ENCODE measurements around the gene PINLYP.
A peak's percentile ranks its signal among the peaks of the same experiment; 100 is the strongest.
"Not testable (repeated sequence)": the region's sequence is repeated elsewhere in the genome, so short reads cannot be mapped to it uniquely, and the experiment has no call there.

The PINLYP gene

DNA sequence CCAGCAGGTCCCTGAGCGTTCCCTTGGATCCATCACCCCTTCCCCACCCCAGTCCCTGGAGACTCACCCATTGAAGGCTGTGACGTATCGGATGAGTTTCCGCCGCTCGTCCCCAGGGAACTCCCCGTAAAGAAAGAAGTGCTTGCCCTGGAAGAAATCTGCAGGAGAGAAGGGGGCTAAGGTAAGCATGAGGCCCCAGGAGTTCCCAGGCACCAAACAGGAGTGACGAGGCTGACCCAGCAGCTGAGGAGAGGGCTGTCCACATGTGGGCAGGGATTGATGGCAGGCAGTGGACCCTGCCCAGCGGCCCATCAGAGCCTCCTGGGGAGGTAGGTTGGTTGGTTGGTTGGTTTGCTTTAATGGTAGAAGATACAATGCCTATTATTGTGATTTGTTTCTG lies 31.5 kb upstream of the PINLYP start:
- Mint-ChIP-seq H3K4me3 (no peak overlapping the region), H3K36me3 (peaks cover 19% of the 10 kb centered on the region), H3K27me3 (no peaks in the 10 kb centered on the region), H3K27ac (no peak overlapping the region), H3K4me1 (no peaks in the 10 kb centered on the region), H3K9me3 (peaks cover 3% of the 10 kb centered on the region)

DNA sequence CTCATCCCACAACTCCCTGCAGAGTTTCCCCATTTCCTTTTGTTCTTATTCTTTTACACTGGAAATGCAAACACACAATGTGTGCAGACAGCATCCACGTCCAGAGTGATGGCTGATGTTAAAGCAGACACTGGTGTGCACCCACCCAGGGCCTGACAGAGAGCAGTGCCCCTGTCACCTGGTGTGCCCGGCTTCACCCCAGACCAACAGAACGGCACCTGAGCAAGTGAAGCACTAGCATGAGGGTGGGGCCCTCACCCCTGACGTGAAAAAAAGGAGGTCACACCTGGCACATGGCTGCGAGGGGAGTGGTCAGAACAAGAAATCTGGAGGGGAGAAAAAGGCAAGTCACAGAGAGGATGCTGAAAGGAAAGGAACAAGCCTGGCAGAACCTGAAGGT lies 30.3 kb upstream of the PINLYP start:
- Mint-ChIP-seq H3K27me3 (no peaks in the 10 kb centered on the region), H3K36me3 (peaks cover 11% of the 10 kb centered on the region), H3K27ac (no peak overlapping the region), H3K4me1 (no peaks in the 10 kb centered on the region), H3K9me3 (no peaks in the 10 kb centered on the region), H3K4me3 (no peak overlapping the region)

DNA sequence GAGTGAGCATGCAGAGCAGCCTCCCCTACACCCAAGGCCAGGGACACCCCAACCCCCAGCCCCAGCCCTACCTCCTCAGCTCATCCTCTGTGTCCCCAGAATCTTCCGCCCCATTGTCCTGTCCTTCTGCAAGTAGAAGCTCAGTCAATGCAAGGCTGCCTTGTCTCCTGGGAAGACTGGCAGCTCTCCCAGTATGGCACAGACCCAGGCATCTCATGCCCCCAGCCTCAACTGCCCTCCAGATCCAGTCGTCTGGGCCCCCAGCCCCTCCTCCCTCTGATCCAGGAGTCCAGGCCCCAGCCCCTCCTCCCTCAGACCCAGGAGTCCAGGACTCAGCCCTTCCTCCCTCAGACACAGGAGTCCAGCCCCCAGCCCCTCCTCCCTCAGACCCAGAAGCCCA lies 29.6 kb upstream of the PINLYP start:
- Mint-ChIP-seq H3K36me3 (peaks cover 13% of the 10 kb centered on the region), H3K27me3 (no peaks in the 10 kb centered on the region), H3K4me3 (no peak overlapping the region), H3K27ac (no peak overlapping the region), H3K9me3 (no peaks in the 10 kb centered on the region), H3K4me1 (no peaks in the 10 kb centered on the region)

DNA sequence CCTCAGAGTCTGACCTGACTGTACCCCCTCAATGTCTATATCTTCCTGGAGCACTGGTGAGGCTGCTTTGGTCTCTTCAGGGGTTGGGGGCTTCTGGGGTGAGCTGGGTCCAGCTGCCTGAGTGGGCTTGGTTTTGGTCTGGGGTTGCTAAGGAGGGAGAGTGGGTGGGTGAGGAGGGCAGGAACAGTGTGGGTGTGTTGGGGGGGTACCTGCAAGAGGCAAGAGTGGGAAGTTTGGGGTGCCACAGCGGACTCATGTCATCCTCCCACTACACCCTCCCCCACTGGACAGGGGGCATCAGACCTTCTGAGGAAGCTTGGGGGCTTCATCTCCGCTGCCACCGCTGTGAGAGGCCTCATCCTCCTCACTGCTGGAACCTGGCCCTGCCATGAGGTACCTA lies 29.0 kb upstream of the PINLYP start:
- no peak overlapping the region for H3K27ac Mint-ChIP-seq
- H3K9me3 Mint-ChIP-seq = no peaks in the 10 kb centered on the region
- no peaks in the 10 kb centered on the region for H3K4me1 Mint-ChIP-seq
- no peaks in the 10 kb centered on the region for H3K27me3 Mint-ChIP-seq
- H3K4me3 Mint-ChIP-seq = no peak overlapping the region
- peaks cover 11% of the 10 kb centered on the region for H3K36me3 Mint-ChIP-seq

DNA sequence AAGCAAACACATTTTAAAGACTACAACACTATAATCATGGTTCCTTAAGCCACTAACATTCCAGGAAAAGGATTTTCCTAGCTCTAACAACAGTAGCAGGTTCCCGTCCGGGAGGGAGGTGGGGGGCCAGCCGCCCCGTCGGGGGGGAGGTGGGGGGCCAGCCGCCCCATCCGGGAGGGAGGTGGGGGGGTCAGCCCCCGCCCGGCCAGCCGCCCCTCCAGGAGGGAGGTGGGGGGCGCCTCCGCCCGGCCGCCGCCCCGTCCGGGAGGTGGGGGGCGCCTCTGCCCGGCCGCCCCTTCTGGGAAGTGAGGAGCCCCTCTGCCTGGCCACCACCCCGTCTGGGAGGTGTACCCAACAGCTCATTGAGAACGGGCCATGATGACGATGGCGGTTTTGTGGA lies 27.7 kb upstream of the PINLYP start:
- not testable (repeated sequence) for H3K36me3 Mint-ChIP-seq, H3K9me3 Mint-ChIP-seq, H3K4me3 Mint-ChIP-seq, H3K4me1 Mint-ChIP-seq, H3K27ac Mint-ChIP-seq, H3K27me3 Mint-ChIP-seq

DNA sequence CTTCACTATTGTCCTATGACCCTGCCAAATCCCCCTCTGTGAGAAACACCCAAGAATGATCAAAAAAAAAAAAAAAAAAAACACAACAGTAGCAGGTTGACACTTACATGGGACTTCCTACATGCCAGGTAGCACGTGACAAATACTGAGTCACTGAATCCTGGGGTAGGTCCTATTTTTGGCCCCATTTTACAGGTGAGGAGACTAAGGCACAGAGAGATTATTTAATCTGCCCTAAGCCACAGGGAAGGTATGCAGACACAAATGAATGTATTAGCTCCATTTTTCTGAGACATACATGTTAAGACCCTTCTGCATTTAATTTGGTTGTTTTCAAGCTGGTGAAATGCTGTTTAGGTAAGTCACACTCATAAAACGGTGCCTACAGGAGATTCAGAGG lies 26.9 kb upstream of the PINLYP start:
- no peaks in the 10 kb centered on the region for H3K27me3 Mint-ChIP-seq
- no peaks in the 10 kb centered on the region for H3K4me1 Mint-ChIP-seq
- H3K9me3 Mint-ChIP-seq = no peaks in the 10 kb centered on the region
- peaks cover 10% of the 10 kb centered on the region for H3K36me3 Mint-ChIP-seq
- no peak overlapping the region for H3K4me3 Mint-ChIP-seq
- H3K27ac Mint-ChIP-seq = no peak overlapping the region

DNA sequence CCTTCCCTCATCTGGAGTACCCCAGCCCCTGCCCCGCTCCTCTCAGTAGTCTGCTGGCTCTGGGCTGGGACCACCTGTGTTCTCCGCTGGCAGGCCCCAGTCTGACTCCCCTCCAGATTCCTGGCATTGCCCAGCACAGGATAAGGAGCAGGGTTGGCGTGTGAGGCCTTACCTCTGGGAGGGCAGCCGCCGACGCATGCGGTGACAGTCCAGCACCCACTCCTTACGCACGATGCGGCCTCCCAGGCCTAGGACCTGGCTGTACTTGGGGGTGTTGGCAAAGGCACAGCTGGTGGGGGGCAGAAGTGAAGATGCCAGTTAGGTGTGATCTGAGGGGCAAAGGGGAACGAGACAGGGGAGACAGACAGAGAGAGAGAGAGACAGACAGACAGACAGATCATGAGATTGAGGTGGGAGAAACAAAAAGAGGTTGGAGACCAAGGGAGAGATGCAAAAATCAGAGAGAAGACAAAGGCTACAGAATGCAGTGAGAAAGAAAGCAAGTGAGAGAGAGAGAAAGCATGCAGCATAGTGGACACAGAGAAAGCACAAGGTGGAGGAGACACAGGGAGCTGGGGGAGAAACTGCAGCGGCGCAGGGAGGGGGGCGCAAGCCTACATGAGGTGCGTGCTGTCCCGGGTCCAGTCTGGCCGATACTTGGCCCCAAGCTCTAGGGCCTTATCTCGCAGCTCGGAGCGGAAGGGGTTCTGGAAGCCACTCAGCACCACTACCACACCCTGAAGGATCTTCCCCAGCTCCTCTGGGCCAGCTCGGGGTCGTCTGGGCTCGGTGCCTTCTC lies 24.0 kb upstream of the PINLYP start:
- Mint-ChIP-seq H3K4me3 (no peak overlapping the region), H3K4me1 (peaks cover 11% of the 10 kb centered on the region), H3K27ac (peak overlapping the region; percentile 19), H3K36me3 (peaks cover 11% of the 10 kb centered on the region), H3K9me3 (no peaks in the 10 kb centered on the region), H3K27me3 (no peaks in the 10 kb centered on the region)

DNA sequence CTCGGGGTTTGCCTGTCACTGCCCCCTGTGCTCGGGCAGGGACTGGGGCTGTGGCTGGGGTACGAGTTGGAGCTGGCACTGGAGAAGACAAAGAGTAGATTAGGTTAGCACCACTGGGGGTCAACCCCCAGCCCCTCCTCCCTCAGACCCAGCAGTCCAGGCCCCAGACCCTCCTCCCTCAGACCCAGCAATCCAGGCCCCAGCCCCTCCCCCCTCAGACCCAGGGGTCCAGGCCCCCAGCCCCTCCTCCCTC lies 23.5 kb upstream of the PINLYP start:
- Mint-ChIP-seq H3K9me3 (no peaks in the 10 kb centered on the region), H3K27me3 (no peaks in the 10 kb centered on the region), H3K4me3 (no peak overlapping the region), H3K36me3 (peaks cover 11% of the 10 kb centered on the region), H3K27ac (no peak overlapping the region), H3K4me1 (peaks cover 11% of the 10 kb centered on the region)

DNA sequence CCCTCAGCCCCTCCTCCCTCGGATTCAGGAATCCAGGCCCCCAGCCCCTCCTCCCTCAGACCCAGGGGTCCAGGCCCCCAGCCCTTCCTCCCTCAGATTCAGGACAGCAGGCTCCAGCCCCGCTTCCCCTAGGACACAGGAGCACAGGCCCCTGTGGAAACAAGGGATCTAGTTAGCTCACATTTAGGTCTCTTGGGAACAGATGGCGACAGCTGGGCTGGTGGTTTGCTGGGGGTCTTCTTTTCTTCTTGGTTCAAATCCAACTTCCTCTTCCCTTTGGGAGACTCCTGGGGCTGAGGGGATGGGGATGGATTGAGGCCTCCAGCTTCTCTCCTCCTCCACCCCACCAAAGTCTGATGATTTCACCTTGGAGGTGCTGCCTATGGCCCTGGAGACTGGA lies 23.0 kb upstream of the PINLYP start:
- peaks cover 14% of the 10 kb centered on the region for H3K4me1 Mint-ChIP-seq
- H3K36me3 Mint-ChIP-seq = peaks cover 13% of the 10 kb centered on the region
- no peaks in the 10 kb centered on the region for H3K9me3 Mint-ChIP-seq
- no peak overlapping the region for H3K4me3 Mint-ChIP-seq
- H3K27me3 Mint-ChIP-seq = no peaks in the 10 kb centered on the region
- H3K27ac Mint-ChIP-seq = no peak overlapping the region

DNA sequence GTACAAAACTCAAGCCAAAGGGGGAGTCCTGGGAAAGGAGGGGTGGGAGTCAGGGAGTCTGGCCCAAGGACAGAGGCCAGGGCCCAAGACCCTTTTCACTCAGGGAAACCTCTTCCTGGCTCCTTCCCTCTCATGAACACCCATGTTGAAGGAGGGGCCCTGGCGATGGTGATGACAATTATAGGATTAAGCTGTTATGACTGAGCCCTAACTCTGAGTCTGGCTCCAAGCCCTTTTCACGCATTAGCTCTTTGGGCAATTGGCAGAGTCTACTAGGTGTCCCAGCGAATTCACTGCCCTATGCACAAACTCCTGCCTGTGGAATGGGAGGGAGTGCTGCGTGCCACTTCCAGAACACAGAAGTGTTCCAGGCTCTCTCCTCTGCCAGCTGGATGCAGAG lies 21.9 kb upstream of the PINLYP start:
- H3K27ac Mint-ChIP-seq = no peak overlapping the region
- peaks cover 13% of the 10 kb centered on the region for H3K36me3 Mint-ChIP-seq
- H3K9me3 Mint-ChIP-seq = no peaks in the 10 kb centered on the region
- H3K4me1 Mint-ChIP-seq = peaks cover 14% of the 10 kb centered on the region
- no peak overlapping the region for H3K4me3 Mint-ChIP-seq
- no peaks in the 10 kb centered on the region for H3K27me3 Mint-ChIP-seq

DNA sequence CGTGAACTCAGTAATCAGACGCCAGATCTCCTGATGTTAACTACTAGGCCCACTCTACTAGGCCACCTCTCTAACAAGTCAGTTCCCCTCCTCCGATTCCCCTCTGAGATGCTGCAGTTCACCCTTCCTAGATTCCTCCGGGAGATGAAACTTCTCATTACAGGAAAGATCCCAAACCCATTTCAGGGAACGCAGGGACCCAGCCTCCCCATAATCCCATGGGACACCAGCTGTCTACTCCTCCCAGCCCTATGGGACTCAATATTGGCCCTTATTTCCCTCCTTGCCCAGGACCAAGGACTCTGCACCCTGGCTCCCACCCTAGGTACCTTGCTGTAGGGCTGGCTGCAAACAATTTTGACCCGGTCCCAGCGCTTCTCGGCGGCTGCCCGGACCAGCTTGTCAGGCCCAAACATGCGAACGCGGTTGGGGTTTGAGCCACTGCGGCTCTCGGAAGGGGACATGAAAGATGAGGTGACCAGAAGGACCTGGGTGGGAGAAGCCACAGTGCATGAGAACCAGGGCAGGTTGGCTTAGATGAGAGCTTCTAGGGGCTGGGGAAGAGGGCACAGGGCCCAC lies 21.2 kb upstream of the PINLYP start:
- Mint-ChIP-seq H3K9me3 (no peaks in the 10 kb centered on the region), H3K4me1 (peaks cover 16% of the 10 kb centered on the region), H3K27me3 (no peaks in the 10 kb centered on the region), H3K4me3 (no peak overlapping the region), H3K36me3 (peaks cover 13% of the 10 kb centered on the region), H3K27ac (no peak overlapping the region)

DNA sequence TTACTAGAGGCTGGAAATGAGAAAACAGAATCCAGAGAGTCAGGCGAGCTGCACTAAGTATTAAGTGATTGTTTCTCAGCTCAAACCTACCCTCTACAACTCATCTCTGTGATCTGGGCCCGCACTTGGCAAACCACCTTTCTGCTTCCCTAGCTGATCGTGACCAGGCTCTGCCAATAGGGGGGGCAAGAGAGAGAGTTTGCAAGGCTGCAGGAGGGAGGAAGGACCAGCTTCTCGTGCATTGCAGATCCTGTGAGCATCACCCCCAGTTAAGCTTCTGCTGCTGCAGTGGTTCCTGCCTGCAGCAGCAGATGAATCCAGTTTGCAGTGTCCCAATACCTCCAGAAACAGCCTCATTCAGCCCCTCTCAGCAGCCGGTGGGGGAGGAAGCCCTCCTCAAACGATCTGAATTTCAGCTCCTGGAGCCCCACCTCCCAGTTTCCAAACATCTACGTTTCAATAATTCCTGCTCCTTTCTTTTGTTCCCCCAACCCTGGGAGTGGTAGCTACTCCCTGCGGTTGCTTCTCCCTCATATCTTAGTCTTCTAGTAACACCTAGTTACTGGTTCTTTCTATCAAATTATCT lies 20.3 kb upstream of the PINLYP start:
- Mint-ChIP-seq H3K36me3 (peaks cover 15% of the 10 kb centered on the region), H3K9me3 (no peaks in the 10 kb centered on the region), H3K4me1 (peaks cover 21% of the 10 kb centered on the region), H3K4me3 (no peak overlapping the region), H3K27me3 (no peaks in the 10 kb centered on the region), H3K27ac (peak overlapping the region; percentile 70)

- H3K27me3 Mint-ChIP-seq = no peaks in the 10 kb centered on the region
- H3K9me3 Mint-ChIP-seq = no peaks in the 10 kb centered on the region
- H3K4me3 Mint-ChIP-seq = peak overlapping the region; percentile 36
- peaks cover 7% of the 10 kb centered on the region for H3K36me3 Mint-ChIP-seq
- H3K4me1 Mint-ChIP-seq = peaks cover 60% of the 10 kb centered on the region
- peak overlapping the region; percentile 83 for H3K27ac Mint-ChIP-seq
Measured at GRCh38 chr19:43560687-43561086, 14.9 kb upstream of the PINLYP start.

DNA sequence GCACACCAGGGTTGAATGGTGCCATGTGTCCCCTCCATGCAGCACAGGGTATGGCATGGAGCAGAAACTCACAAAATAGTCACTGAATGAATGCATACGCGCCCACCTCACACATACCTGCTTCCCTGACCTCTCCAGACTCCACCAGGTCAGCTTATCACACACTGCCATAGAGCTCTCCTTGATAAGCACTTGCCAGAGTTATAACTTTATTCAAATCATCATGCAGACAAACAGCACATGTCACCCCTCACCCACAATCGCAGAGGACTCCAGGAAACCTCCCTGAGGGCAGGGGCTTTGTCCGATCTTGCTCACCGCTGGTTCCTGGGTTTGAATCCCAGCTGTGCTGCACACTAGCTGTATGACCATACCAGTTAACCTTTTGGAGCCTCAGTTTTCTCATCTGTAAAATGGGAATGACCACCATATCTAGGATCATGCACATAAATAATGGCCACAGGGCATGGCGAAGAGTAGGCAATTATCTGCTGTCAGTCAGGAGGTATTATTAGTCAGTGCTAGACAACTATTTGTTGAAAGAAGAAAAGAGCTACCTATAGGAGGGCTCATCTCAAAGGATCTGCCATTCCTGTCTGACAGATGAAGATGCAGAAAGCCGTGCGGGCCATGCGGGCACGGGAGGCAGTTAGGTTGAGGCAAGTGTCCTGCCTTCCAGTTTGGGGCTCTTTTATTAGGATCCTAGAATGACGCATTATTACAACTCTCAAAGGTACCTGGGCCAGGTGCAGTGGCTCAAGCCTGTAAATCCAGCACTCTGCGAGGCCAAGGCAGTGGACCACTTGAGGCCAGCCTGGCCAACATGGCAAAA lies 14.2 kb upstream of the PINLYP start:
- no peaks in the 10 kb centered on the region for H3K27me3 Mint-ChIP-seq
- H3K4me3 Mint-ChIP-seq = peak overlapping the region; percentile 36
- H3K9me3 Mint-ChIP-seq = no peaks in the 10 kb centered on the region
- H3K36me3 Mint-ChIP-seq = peaks cover 7% of the 10 kb centered on the region
- H3K27ac Mint-ChIP-seq = peak overlapping the region; percentile 83
- H3K4me1 Mint-ChIP-seq = peaks cover 59% of the 10 kb centered on the region

- Mint-ChIP-seq H3K4me1 (peaks cover 63% of the 10 kb centered on the region), H3K36me3 (peaks cover 7% of the 10 kb centered on the region), H3K9me3 (no peaks in the 10 kb centered on the region), H3K27ac (peak overlapping the region; percentile 83), H3K4me3 (peak overlapping the region; percentile 51), H3K27me3 (no peaks in the 10 kb centered on the region)
Measured at GRCh38 chr19:43562226-43562697, 13.3 kb upstream of the PINLYP start.

Measured in activated naive CD4-positive, alpha-beta T cell treated with anti-CD3 and anti-CD28 coated beads, Interleukin-2, amount 50 U/mL, for 24 hours (primary cell).